ENCODE results near the gene NTRK1.

NTRK1 gene

GRCh38 chr1:156881101-156881500, 20.4 kb downstream of the NTRK1 start:
- no peak for DNase-seq (ENCODE audit: low read depth)

- no peak for DNase-seq (ENCODE audit: low read depth)
These were observed 21.0 kb downstream of the NTRK1 start for GRCh38 chr1:156881663-156882062.

- no peak for DNase-seq (ENCODE audit: low read depth)
These were observed 21.9 kb downstream of the NTRK1 start for GRCh38 chr1:156882543-156882942.

GRCh38 chr1:156883919-156884318, 23.3 kb downstream of the NTRK1 start:
- no peak for DNase-seq (ENCODE audit: low read depth)

GRCh38 chr1:156884560-156885184, 24.0 kb downstream of the NTRK1 start:
- DNase-seq (ENCODE audit: low read depth), result no peak

- DNase-seq (ENCODE audit: low read depth), result no peak
These were observed 24.6 kb downstream of the NTRK1 start for GRCh38 chr1:156885314-156885713.

GRCh38 chr1:156885880-156886355, 25.3 kb downstream of the NTRK1 start:
- no peak for DNase-seq (ENCODE audit: low read depth)

GRCh38 chr1:156886583-156887281, 26.1 kb downstream of the NTRK1 start:
- DNase-seq (ENCODE audit: low read depth), result no peak

GRCh38 chr1:156887317-156887716, 26.7 kb downstream of the NTRK1 start:
- DNase-seq (ENCODE audit: low read depth), result no peak

- no peak for DNase-seq (ENCODE audit: low read depth)
These were observed 27.1 kb downstream of the NTRK1 start for GRCh38 chr1:156887734-156888133.

- DNase-seq (ENCODE audit: low read depth), result no peak
These were observed 29.3 kb downstream of the NTRK1 start for GRCh38 chr1:156889802-156890580.

GRCh38 chr1:156892190-156893047, 31.8 kb downstream of the NTRK1 start:
- DNase-seq (ENCODE audit: low read depth), result no peak

- DNase-seq (ENCODE audit: low read depth), result no peak
These were observed 32.6 kb downstream of the NTRK1 start, which contains the start of gene PEAR1 for GRCh38 chr1:156893048-156893953. PEAR1 (plus strand) TSS chr1:156893718; CDS start chr1:156903927, 10,209 bp downstream.

- no peak for DNase-seq (ENCODE audit: low read depth)
These were observed 33.3 kb downstream of the NTRK1 start for GRCh38 chr1:156894001-156894400.

- DNase-seq (ENCODE audit: low read depth), result no peak
These were observed 34.2 kb downstream of the NTRK1 start for GRCh38 chr1:156894711-156895454.

GRCh38 chr1:156895455-156895812, 34.8 kb downstream of the NTRK1 start:
- DNase-seq (ENCODE audit: low read depth), result no peak

GRCh38 chr1:156895927-156896326, 35.3 kb downstream of the NTRK1 start:
- DNase-seq (ENCODE audit: low read depth), result no peak

GRCh38 chr1:156896490-156897033, 35.9 kb downstream of the NTRK1 start:
- DNase-seq (ENCODE audit: low read depth), result peak; percentile 70

- DNase-seq (ENCODE audit: low read depth), result no peak
These were observed 36.6 kb downstream of the NTRK1 start for GRCh38 chr1:156897078-156897825.
